ENCODE results near the gene NPAS2. TPM values are rescaled to one million over a fixed set of nuclear protein-coding genes. Genes with fewer than 3 reads are reported as not detected.

The NPAS2 gene
- total RNA-seq, 4 donors from 2014 or later, result 4.7 to 131 (median 11.2) TPM

DNA sequence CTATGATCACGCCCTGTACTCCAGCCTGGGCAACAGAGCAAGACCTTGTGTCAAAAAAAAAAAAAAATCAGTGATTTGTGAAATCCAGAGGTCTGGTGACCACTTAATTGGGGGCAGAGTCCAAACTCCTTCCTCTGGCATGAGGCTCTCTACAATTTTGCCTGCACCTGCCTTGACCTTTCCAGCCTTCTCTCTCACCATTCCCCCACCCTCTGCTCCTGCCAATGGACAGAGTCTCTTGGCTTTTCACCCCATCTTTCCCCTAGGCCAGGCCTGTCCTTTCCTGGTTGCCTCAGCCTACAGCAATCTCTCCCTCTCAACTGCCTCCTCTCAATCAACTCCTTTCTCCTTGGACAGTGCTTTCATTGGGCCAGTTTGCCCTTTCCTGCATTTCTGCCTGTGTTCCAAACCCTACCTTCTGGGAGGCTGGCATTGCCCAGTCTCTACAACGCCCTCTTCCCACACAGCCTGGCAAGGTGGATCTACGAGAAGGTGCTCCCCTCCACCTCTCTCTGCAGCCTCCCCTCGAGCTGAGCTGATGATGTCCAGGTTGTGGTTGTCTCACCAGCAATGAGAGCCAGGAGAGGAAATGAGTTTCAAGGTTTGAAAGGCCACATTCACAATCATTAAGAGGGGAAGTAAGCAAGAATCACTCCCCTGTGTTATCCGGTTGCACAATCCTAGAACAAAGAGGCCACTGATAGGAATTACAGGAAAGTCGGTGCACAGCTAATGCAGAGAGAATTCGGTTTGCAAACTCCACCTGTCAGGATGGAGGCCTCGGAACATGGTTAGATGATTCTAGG is 39.5 kb upstream of the NPAS2 start:
- TF ChIP-seq, protein P1, sequence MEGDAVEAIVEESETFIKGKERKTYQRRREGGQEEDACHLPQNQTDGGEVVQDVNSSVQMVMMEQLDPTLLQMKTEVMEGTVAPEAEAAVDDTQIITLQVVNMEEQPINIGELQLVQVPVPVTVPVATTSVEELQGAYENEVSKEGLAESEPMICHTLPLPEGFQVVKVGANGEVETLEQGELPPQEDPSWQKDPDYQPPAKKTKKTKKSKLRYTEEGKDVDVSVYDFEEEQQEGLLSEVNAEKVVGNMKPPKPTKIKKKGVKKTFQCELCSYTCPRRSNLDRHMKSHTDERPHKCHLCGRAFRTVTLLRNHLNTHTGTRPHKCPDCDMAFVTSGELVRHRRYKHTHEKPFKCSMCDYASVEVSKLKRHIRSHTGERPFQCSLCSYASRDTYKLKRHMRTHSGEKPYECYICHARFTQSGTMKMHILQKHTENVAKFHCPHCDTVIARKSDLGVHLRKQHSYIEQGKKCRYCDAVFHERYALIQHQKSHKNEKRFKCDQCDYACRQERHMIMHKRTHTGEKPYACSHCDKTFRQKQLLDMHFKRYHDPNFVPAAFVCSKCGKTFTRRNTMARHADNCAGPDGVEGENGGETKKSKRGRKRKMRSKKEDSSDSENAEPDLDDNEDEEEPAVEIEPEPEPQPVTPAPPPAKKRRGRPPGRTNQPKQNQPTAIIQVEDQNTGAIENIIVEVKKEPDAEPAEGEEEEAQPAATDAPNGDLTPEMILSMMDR (IDR thresholded peaks at IDR 0.05; ENCODE audit: low read depth), result no peak

GRCh38 chr2:100781009-100781325 is 39.0 kb upstream of the NPAS2 start:
- TF ChIP-seq, protein P1 (IDR thresholded peaks at IDR 0.05; ENCODE audit: low read depth), result no peak

GRCh38 chr2:100781523-100782379 is 38.2 kb upstream of the NPAS2 start:
- TF ChIP-seq, protein P1 (IDR thresholded peaks at IDR 0.05; ENCODE audit: low read depth), result no peak

- TF ChIP-seq, protein P1 (IDR thresholded peaks at IDR 0.05; ENCODE audit: low read depth), result no peak
Measured at GRCh38 chr2:100782380-100782878, 37.5 kb upstream of the NPAS2 start.

DNA sequence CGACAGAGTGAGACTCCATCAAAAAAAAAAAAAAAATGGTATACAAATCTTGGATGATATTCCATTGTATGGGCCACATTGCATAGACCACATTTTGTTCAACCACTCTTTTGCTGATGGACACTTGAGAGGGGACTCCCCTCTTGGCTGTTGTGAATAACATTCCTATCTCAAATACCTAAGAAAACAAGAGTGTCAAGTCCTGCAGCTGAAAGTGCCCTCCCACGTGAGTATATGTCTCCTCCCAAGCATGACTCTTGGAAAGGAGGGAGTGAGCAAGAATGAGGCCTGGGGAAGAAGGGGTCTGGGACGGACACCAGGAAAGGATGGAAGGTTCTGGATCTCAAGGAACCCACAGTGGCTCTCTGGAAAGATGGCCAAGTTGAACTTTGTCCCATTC is 36.0 kb upstream of the NPAS2 start:
- TF ChIP-seq, protein P1 (IDR thresholded peaks at IDR 0.05; ENCODE audit: low read depth), result no peak

GRCh38 chr2:100784681-100785080 is 35.3 kb upstream of the NPAS2 start:
- TF ChIP-seq, protein P1 (IDR thresholded peaks at IDR 0.05; ENCODE audit: low read depth), result no peak
